Right kidney (tissue), 1 donor: ENCODE data around the gene ABCD4.
"Not testable (repeated sequence)": the region's sequence is repeated elsewhere in the genome, so short reads cannot be mapped to it uniquely, and the experiment has no call there.

Experiments
- DNase-seq: peaks from one replicate; pipeline ENCODE4 v3.0.0-alpha.2; 2016

Gene ABCD4

DNA sequence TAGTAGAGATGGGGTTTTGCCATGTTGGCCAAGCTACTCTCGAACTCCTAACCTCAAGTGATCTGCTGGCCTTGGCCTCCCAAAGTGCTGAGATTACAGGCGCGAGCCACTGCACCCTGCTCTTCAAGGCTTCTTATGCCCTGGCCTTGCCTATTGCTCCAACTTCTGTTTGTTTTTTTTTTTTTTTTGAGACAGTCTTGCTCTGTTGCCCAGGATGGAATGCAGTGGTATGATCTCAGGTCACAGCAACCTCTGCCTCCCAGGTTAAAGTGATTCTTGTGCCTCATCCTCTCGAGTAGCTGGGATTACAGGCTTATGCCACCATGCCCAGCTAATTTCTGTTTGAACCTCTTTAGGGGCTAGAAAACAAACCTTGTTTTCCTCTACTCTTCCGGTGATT is 6.0 kb upstream of the ABCD4 start:
- DNase-seq: no peak

DNA sequence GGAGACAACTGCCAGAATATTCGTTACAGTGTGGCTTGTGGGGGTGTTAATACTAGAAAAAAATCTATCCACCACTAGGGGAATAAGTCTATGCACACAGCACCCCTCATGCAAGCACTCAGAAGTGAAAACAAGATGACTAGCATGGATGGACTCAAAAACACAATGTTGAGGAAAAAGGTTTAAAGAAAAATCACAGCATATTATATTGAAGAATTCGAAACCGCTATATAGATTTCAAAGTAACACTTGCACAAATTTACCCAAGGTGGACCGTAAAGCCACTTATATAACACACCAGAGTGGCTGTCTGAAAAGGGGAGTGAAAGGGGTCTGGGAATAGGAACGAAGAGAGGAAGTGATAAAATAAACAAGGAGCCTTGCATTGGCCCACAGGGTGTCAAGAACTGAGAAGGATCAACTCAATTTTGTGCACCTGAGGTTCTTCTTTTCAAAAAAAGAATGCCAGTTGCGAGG is 544 bp downstream of the ABCD4 start:
- DNase-seq: no peak

- DNase-seq: no peak
These were observed 1.1 kb downstream of the ABCD4 start for GRCh38 chr14:74301594-74302151.

DNA sequence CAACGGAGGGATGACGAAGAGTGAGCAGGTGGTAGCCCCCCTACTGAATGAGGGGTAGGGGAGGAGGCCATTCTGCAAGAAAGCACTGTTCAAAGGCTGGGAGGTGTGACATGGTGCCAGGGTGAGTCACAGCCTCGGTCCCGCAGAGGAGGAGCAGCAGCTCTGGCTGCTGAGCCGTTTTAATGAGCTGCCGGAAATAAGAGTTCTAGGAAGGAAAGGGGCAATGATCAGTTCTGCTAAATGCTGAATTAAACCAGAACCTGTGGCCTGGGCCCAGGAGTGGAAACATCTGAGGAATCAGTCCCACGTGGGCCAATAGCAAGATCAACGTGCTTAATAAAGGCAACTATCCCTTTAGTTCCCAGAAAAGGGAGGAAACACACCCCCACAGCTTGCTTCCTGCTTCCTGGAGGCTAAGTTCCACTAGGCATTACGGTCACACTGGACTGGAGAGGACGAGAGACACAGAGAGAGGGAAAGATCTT is 3.6 kb downstream of the ABCD4 start:
- DNase-seq: no peak

GRCh38 chr14:74297986-74298385 is 4.7 kb downstream of the ABCD4 start:
- no peak for DNase-seq

GRCh38 chr14:74296037-74296467 is 6.7 kb downstream of the ABCD4 start:
- DNase-seq: no peak

DNA sequence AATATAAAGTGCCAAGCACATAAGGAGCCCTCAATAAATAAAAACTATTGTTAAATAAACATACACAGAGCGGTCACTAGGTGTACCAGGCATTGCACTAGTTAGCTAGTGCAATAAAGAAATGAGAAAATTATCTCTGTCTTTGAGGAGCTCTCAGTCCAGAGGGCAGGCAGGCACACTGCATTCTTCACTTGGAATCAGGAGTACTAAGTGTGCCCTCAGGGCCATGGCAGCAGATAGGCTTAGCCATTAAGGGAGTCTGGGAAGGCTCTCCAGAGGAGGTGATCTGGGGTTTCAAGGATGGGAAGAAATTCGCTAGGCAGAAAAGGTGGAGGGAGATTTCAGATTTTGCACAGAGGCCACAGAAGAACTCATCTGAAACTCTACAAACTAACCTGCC is 9.1 kb downstream of the ABCD4 start:
- no peak for DNase-seq

GRCh38 chr14:74292061-74292460 is 10.7 kb downstream of the ABCD4 start:
- DNase-seq: no peak

GRCh38 chr14:74290415-74290814 is 12.3 kb downstream of the ABCD4 start:
- no peak for DNase-seq

DNA sequence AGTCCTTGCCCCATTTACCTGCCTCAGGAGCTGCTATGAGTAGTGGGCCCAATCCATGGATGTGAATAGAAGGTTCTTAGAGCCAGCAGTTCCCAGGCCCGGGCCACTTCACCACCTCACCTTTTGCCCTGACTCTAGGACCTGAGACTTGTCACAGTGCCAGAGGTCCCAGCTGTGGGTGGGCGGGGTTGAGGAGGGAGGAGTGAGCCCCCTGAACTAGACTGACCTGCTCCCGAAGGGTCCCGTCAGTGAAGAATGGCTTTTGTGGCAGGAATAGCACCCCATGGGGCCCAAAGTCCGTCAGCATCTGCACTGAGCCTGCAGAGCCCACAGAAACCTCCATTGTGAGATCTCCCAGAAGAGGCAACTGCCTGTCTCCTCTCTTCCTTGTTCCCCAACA is 12.9 kb downstream of the ABCD4 start:
- DNase-seq: no peak

DNA sequence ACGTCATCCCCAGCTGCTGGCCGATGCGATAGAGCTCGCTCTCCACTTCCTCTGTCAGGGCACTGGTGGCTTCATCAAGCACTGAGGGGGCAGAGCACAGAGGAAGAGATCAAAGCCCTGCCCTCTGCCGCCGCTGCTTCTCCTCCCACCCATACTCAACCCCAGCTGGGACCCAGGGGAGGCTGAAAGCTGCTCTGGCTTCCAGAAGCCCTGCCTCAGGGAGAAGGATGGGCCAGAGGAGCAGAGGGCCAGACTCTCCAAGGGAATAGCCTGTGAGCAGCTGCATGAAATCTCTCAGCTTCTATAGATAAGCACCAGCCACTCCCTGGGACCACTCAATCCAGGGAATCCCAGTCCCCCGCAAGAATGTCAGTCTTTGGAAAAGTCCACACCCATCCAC is 16.0 kb downstream of the ABCD4 start:
- no peak for DNase-seq

DNA sequence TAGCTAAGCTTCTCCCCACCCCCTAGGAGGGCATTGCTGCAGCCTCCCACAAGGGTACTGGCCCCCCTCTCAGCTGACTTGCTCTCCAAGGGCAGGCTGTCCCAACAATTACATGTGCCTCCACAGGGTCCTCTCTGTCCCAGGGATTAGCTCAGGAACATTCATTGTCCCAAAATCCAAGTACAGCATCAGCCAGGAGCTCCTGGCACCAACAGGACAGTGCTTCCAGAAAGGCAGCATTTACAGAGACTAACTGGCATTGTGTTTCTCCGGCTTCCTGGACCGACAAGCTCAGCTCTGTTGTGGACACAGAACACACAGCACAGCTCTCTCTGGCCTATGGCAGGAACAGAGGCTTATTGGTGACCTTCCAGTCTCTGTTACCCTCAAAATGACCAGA is 21.7 kb downstream of the ABCD4 start:
- DNase-seq: no peak

DNA sequence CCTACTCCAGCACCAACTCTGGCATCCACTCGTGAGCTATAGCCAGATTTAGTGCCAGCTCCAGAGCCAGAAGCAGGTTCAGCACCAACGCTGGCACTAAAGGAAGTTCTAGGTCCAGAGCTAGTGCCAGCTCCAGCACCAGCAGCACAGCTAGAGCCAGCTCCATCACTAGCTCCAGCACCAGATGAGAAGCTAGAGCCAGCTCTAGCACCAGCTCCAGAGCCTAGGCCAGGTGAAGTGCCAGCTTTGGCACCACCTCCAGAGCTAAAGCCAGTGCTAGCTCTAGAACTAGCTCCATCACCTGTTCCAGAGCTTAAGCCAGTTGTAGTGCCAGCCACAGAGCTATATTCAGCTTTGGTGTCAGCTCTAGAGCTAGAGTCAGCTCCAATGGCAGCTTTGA is 24.7 kb downstream of the ABCD4 start:
- no peak for DNase-seq

DNA sequence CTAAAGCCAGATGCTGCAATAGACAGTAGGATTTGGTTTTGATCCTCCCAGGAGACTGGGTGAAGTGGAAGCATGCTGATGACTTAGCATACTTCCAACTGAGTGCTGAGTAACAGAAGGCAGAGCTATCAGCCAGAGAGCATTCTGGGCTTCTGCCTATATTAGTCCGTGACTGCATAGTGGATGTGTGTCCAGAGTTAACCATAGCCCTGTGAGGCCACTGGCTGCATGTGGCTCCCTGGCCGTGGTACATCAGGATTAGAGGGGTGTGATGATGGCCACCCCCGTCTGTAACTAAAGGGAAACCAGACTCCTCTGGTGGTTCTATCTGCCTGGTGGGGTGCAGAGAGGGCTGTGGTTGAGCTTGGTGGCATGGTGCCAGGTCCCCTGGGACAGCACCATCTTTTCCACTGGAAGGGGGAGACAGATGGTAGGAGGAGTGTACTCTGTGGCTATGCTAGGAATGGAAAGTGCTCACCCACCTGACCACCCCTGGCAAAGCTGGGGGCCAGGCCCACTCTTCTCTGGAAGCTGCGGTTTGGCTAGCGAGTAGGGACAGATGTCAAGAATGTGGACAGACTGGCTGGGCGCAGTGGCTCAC is 27.4 kb downstream of the ABCD4 start:
- no peak for DNase-seq

GRCh38 chr14:74271365-74271764 is 31.4 kb downstream of the ABCD4 start:
- no peak for DNase-seq

DNA sequence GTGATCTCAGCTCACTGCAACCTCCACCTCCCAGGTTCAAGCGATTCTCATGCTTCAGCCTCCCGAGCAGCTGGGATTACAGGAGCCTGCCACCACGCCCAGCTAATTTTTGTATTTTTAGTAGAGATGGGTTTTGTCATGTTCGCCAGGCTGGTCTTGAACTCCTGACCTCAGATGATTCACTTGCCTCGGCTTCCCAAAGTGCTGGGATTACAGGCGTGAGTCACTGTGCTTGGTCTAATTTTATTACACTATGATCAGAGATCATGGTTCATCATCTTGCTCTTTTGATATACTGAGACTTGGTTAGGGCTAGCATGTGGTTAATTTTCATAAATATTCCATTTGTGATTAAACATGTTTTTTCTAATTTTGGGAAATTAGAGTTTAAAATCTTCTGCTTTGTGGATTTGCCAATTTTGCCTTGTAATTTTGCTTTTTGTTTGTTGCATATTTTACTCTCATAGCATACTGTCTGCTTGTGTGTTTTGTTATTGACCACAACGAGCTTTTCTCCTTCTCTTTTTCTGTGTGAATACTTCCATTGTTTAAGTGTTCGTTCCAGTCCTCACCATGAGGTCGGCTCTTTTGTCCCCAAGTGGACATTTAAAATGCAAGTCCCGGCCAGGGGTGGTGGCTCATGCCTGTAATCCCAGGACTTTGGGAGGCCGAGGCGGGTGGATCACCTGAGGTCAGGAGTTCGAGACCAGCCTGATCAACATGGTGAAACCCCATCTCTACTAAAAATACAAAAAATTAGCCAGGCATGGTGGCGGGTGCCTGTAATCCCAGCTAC is 32.2 kb downstream of the ABCD4 start:
- not testable (repeated sequence) for DNase-seq

DNA sequence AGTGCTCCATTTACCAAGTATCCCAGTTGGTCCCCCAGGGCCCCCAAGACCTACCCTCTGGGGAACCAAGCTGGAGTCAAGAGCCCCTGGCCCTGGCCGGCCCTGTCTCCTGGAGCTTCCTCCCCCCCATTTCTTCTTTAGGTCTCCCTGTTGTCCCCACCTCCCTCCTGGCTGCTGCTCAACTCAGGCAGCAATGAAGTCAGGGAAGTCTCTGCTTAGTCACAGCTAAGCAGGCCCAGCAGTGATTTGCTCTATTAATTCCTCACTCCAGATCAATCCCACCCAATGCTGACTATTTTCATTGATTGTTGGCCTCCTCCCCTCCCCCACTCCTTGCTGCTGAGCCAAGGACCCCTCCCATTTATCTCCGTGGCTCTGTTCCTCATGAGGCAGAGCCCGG is 35.1 kb downstream of the ABCD4 start:
- no peak for DNase-seq

DNA sequence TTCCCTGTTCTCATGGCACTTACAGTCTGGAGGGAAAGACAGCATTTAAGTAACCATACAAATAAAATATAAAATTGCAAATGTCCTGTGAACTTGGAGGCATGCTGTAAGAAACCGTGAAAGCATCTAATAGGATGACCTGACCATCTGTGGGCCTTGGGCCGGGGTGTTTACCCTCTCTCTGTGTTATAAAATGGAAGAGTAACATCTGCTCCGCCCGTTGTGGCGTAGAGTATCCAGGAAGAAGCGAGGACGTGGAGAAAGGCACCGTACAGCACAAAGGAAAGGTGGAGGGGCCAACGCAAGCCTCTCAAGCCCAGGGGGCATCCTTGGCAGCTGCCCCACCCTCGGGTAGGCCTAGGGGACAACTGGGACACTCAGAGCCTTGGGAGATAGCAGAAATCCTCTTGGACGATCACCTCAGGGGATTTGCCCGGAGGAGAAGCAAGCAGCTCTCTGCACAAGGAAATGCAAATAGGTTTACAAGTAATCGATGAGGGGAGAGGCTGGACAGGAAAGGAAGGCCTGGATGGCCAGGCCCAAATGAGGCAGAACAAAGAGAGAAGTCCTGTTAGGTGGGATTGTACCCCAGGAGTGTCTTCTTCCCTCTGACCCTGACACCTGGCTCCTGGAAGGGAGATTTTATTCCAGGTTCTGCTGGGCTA is 37.3 kb downstream of the ABCD4 start:
- DNase-seq: peak; percentile 17

DNA sequence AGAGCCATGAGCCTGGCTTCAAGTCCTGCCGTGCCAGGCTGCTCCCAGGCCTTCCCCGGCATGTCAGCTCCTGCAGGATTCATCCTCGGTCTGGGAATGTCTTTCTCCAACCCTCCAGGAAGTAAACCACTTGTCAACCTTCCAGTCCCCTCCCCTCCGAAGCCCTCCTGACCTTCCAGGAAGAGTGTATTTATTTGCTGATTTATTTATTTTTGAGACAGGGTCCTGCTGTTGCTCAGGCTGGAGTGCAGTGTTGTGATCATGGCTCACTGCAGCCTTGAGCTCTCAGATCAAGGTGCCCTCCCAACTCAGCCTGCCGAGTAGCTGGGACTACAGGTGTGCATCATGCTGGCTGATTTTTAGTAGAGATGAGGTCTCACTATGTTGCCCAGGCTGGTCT is 38.8 kb downstream of the ABCD4 start:
- DNase-seq: no peak

DNA sequence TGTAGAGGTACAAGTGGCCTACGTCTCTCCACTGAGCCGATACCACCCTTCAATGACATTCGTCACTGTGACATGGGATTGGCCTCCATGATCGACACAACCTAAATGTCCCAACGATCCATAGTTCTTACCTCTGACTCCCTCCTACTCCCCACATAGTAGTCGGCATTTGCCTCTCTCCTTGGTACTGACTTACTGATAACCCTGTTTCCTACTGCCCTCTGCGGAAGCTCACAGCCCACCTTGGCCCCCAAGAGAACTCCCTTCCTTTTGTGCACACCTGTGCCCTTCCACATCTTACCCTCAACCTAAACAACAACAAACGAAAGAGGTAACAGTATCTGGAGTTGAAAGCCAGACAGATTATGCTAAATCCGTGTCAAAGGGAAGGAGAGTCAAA is 39.6 kb downstream of the ABCD4 start:
- no peak for DNase-seq

DNA sequence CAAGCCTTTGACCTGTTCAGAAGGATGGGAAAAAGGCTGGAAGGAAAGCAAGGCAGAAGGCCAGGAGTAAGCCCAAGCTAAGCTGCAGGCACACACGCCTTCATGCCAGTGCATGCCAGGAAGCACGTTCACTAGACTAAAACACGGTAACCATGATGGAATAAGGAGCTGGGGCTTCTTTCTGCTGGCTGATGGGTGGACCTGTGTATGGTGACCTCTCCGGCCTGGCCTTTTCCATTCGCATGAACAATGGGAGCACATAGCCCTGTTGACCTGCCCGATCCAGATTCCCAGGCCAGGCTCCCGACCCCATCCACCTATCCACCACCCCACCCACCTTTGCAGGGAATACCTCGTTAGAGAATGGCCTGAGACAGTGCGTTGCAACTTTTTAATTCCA is 40.7 kb downstream of the ABCD4 start:
- no peak for DNase-seq

- DNase-seq: no peak
These were observed 41.4 kb downstream of the ABCD4 start for GRCh38 chr14:74261288-74261687.
